HL-60 (cell line): ENCODE measurements around the gene IFFO2.

ENCODE experiments used
- CTCF ChIP-seq: IDR thresholded peaks from one replicate; pipeline ENCODE4 v1.5.1; 2011; ENCODE audit warnings: low read length, control low read depth, inconsistent platforms; ENCODE audit not compliant: insufficient read depth
- GABPA ChIP-seq: IDR thresholded peaks from 2 replicates; pipeline ENCODE4 v1.6.1; 2012; ENCODE audit warnings: low read depth
- POLR2AphosphoS5 ChIP-seq: IDR thresholded peaks from 2 replicates; pipeline ENCODE4 v1.6.1; 2012; ENCODE audit warnings: low read depth

- no peak for TF ChIP-seq CTCF
- no peak for TF ChIP-seq POLR2AphosphoS5
- TF ChIP-seq GABPA: no peak
These were observed 859 bp downstream of the IFFO2 start for GRCh38 chr1:18955441-18956192.
